C4-2B (cell line): Measurements from ENCODE around the gene RAPGEF1.

Experiments used
- CTCF ChIP-seq: fragments of 450-650 bp; conservative IDR thresholded peaks from 2 replicates; pipeline ENCODE4 v1.5.1; 2017; ENCODE audit warnings: mild to moderate bottlenecking
- ZFX ChIP-seq: fragments of 450-650 bp; IDR thresholded peaks from 2 replicates; pipeline ENCODE4 v1.6.1; 2017

GRCh38 chr9:131690941-131691573, 48.8 kb downstream of the RAPGEF1 start:
- TF ChIP-seq CTCF (no peak), ZFX (no peak)
